MM.1S (cell line): ENCODE results near the gene SLX9.
A peak's percentile ranks its signal among the peaks of the same experiment; 100 is the strongest.

Experiments
- DNase-seq: peaks from one replicate; pipeline ENCODE4 v3.0.0-alpha.2; 2015
- H2AFZ ChIP-seq: fragments of 300-600 bp; sonication (generic); 2 replicates; pipeline ENCODE4 v1.6.0; 2016; ENCODE audit warnings: antibody characterized with exemption, low read length
- H3F3A ChIP-seq: fragments of 300-600 bp; sonication (generic); 2 replicates; pipeline ENCODE4 v1.6.1; 2016; ENCODE audit warnings: mild to moderate bottlenecking, antibody characterized with exemption, low read length, moderate library complexity, mixed read lengths; ENCODE audit not compliant: insufficient read depth
- H3K27ac ChIP-seq: fragments of 300-600 bp; sonication (generic); 2 replicates; pipeline ENCODE4 v1.5.1; 2016; ENCODE audit warnings: mild to moderate bottlenecking, low read length
- H3K27me3 ChIP-seq: fragments of 300-600 bp; sonication (generic); replicated peaks from 2 replicates; pipeline ENCODE4 v1.6.0; 2016; ENCODE audit warnings: low read length; ENCODE audit not compliant: insufficient read depth
- H3K36me3 ChIP-seq: fragments of 300-600 bp; sonication (generic); replicated peaks from 2 replicates; pipeline ENCODE4 v1.6.1; 2016; ENCODE audit warnings: mild to moderate bottlenecking, low read length, mixed read lengths; ENCODE audit not compliant: insufficient read depth
- H3K4me1 ChIP-seq: fragments of 300-600 bp; sonication (generic); 2 replicates; pipeline ENCODE4 v1.6.1; 2016; ENCODE audit warnings: low read length, mixed read lengths
- H3K4me2 ChIP-seq: fragments of 300-600 bp; sonication (generic); 2 replicates; pipeline ENCODE4 v1.6.0; 2016; ENCODE audit warnings: low read depth, low read length
- H3K4me3 ChIP-seq: fragments of 300-600 bp; sonication (generic); 2 replicates; pipeline ENCODE4 v1.5.1; 2016; ENCODE audit warnings: low read length, mixed read lengths
- H3K79me2 ChIP-seq: fragments of 300-600 bp; sonication (generic); 2 replicates; pipeline ENCODE4 v1.6.1; 2016; ENCODE audit warnings: mixed run types, low read length, mixed read lengths
- H3K9ac ChIP-seq: fragments of 300-600 bp; sonication (generic); 2 replicates; pipeline ENCODE4 v1.6.1; 2016; ENCODE audit warnings: low read length, mixed read lengths
- H3K9me2 ChIP-seq: fragments of 300-600 bp; sonication (generic); replicated peaks from 2 replicates; pipeline ENCODE4 v1.6.1; 2016; ENCODE audit warnings: mild to moderate bottlenecking, low read length, mixed read lengths; ENCODE audit not compliant: insufficient read depth
- H3K9me3 ChIP-seq: fragments of 300-600 bp; sonication (generic); replicated peaks from 2 replicates; pipeline ENCODE4 v1.6.1; 2016; ENCODE audit warnings: mild to moderate bottlenecking, low read length, mixed read lengths; ENCODE audit not compliant: insufficient read depth
- H4K20me1 ChIP-seq: fragments of 300-600 bp; sonication (generic); 2 replicates; pipeline ENCODE4 v1.6.1; 2016; ENCODE audit warnings: mild to moderate bottlenecking, low read length, moderate library complexity, mixed read lengths; ENCODE audit not compliant: insufficient read depth
- CTCF ChIP-seq: fragments of 300-600 bp; sonication (generic); IDR thresholded peaks from 2 replicates; pipeline ENCODE4 v1.5.1; 2016; ENCODE audit warnings: antibody characterized with exemption, low read length, mixed read lengths
- EZH2 ChIP-seq: fragments of 300-600 bp; sonication (generic); optimal IDR thresholded peaks from 2 replicates; pipeline ENCODE3; 2017; ENCODE audit warnings: low read depth, mild to moderate bottlenecking, antibody characterized with exemption, low read length, mixed read lengths
- EZH2phosphoT487 ChIP-seq: fragments of 300-600 bp; sonication (generic); IDR thresholded peaks from 2 replicates; pipeline ENCODE4 v1.6.1; 2018; ENCODE audit warnings: antibody characterized with exemption, low read length

SLX9 gene

DNA sequence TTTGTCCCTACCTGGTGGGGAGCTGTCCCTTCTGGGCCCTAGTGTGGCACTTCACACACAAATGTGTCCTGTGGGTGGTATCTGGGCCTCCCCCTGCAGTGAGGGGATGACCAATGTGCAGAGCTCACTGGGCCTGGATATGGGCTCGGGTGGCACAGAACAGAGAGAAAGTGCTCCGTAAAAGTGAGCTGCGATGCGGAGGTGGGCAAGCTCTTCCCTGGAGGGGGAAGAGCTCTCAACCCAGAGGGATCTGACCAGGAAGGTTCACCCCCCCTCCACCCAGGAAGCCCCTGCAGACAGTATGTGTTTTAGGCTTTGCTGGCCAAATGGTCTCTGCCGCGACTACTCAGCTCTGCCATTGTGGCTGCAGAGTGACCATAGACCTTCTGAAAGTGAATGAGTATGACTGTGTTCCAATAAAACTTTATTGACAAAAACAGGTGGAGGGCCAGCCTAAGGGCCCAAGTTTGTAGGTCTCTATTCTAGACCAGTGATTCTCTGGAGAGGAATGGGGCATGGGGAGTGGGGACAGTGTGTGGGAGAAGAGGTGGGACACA lies 10.5 kb upstream of the SLX9 start:
- TF ChIP-seq EZH2phosphoT487 (no peak), CTCF (no peak), EZH2 (no peak)

DNA sequence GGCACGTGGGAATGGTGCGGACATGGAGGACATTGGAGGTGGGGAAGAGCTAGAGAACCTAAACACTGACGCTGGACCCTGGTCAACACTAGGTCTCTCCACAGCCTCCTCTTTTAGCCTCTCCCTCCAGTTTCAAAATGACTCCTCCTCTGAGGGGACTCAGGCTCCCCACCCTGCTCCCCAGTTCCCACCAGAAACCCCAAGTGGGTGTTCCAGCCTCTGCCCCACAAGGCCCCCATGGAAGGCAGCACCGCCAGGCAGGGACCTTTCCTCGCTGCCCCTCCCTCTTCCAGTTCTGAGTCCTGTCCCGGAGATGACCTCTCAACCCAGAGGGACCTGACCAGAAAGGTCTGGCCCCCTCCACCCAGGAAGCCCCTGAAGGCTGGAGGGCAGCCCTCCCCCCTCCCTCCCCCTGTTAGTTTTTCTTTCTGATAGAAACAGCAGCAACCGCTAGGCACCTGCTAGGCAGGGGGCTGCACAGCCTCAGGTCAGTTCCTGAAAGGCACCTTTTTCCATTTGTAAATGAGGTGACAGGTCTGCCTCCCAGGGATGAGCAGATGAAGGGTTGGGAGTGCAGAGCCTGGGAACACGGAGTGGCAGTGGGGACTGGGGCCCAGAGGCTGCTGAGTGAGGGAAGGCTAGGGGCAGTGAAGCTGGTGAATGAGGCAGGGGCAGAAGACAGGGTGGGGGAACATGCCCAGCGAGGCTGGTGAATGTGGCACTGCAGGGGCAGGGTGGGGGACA lies 9.9 kb upstream of the SLX9 start:
- Histone ChIP-seq H3F3A (no peaks in the 10 kb centered on the region), H2AFZ (no peak overlapping the region), H3K9me2 (no peaks in the 10 kb centered on the region), H3K9ac (no peak overlapping the region), H3K9me3 (no peaks in the 10 kb centered on the region), H3K79me2 (no peaks in the 10 kb centered on the region), H3K27me3 (peaks cover 95% of the 10 kb centered on the region), H3K4me3 (no peak overlapping the region), H3K36me3 (no peaks in the 10 kb centered on the region), H3K4me1 (no peaks in the 10 kb centered on the region), H3K4me2 (no peak overlapping the region), H4K20me1 (no peaks in the 10 kb centered on the region), H3K27ac (no peak overlapping the region)
- TF ChIP-seq EZH2phosphoT487 (no peak), EZH2 (peak; percentile 58), CTCF (no peak)
- no peak for DNase-seq

More for the DNA sequence above, 10.5 kb upstream of the SLX9 start:
- H3K79me2 ChIP-seq, result no peaks in the 10 kb centered on the region
- H3K9me2 ChIP-seq, result no peaks in the 10 kb centered on the region
- no peaks in the 10 kb centered on the region for H3K36me3 ChIP-seq
- H3F3A ChIP-seq, result no peaks in the 10 kb centered on the region
- no peak overlapping the region for H2AFZ ChIP-seq
- peaks cover 95% of the 10 kb centered on the region for H3K27me3 ChIP-seq
- DNase-seq, result no peak
- H3K9me3 ChIP-seq, result no peaks in the 10 kb centered on the region
- no peak overlapping the region for H3K4me3 ChIP-seq
- H3K4me1 ChIP-seq, result no peaks in the 10 kb centered on the region
- H3K27ac ChIP-seq, result no peak overlapping the region
- H3K9ac ChIP-seq, result no peak overlapping the region
- no peaks in the 10 kb centered on the region for H4K20me1 ChIP-seq
- H3K4me2 ChIP-seq, result no peak overlapping the region

- H3F3A ChIP-seq, result no peaks in the 10 kb centered on the region
- H3K27me3 ChIP-seq, result peaks cover 95% of the 10 kb centered on the region
- no peaks in the 10 kb centered on the region for H3K79me2 ChIP-seq
- no peak for TF ChIP-seq CTCF
- TF ChIP-seq EZH2, result no peak
- TF ChIP-seq EZH2phosphoT487, result no peak
- no peak overlapping the region for H3K4me2 ChIP-seq
- no peaks in the 10 kb centered on the region for H4K20me1 ChIP-seq
- H3K9me2 ChIP-seq, result no peaks in the 10 kb centered on the region
- H3K9ac ChIP-seq, result no peak overlapping the region
- no peaks in the 10 kb centered on the region for H3K36me3 ChIP-seq
- no peak overlapping the region for H3K4me3 ChIP-seq
- no peak overlapping the region for H3K27ac ChIP-seq
- no peaks in the 10 kb centered on the region for H3K4me1 ChIP-seq
- DNase-seq, result no peak
- no peaks in the 10 kb centered on the region for H3K9me3 ChIP-seq
- H2AFZ ChIP-seq, result no peak overlapping the region
These were observed 9.3 kb upstream of the SLX9 start for GRCh38 chr21:44930543-44930981.
